Fibroblast of the aortic adventitia (primary cell): ENCODE results near the gene MRFAP1L1. TPM values are rescaled to one million over a fixed set of nuclear protein-coding genes. Genes with fewer than 3 reads are reported as not detected.

ENCODE experiments used
- DNase-seq: peaks from one replicate; pipeline ENCODE4 v3.0.0-alpha.2; 2010; ENCODE audit warnings: low read depth
- H3K4me3 ChIP-seq: 2 replicates; pipeline ENCODE4 v1.5.1; 2011; ENCODE audit warnings: low read depth, mild to moderate bottlenecking, control low read depth, low read length, moderate library complexity
- CTCF ChIP-seq: IDR thresholded peaks from 2 replicates; pipeline ENCODE4 v1.5.1; 2011; ENCODE audit warnings: mild to moderate bottlenecking, low read length, control low read depth, inconsistent platforms; ENCODE audit not compliant: insufficient read depth
- total RNA-seq: library from RNA; depleted of rRNA; stranded (reverse); fragments of >200 nt; gene quantifications from 2 replicates; pipeline ENCODE4 v1.2.3, GENCODE V29; 2012; ENCODE audit warnings: low replicate concordance

The MRFAP1L1 gene
- total RNA-seq, 1 donor, result 48.8 TPM

DNA sequence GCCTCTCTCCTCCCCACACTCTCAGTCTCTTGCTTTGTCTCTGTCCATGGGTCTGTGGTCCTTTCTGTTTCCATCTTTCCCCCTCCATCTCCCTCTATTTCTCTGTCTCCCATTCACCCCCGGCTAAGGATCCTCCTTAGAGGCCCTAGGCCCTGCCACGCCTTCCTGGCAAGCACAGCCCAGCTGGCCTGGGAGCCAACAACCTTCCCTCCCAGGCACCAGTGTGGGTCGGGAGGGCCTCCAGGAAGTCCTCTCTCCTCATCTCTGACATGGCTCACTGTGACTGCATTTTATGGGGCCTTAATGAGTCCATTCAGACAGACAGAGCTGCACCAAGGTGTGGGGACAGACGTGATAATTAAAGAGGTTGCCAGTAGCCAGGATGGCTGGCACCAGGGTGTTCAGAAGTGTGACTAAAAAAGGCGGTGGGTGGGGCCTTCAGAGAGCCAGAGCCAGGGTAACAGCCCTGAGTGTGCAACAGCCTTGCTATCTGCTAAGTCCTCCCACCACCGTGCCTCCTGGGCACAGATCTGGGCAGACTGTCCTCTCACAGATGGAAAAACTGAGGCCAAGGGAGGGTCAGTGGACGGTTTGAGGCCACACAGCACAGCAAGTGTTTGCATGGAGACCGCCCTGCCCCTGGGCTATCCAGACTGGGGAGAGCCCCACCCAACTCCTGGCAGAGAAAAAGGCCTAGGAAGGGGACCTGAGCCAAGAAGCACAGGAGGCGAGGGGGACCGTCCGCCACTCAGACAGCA, 37.8 kb upstream of the MRFAP1L1 start:
- no peak overlapping the region for H3K4me3 ChIP-seq
- TF ChIP-seq CTCF, result no peak
- peak; percentile 42 for DNase-seq

GRCh38 chr4:6746721-6747293, 37.1 kb upstream of the MRFAP1L1 start:
- H3K4me3 ChIP-seq, result no peak overlapping the region
- peak; percentile 8 for DNase-seq
- TF ChIP-seq CTCF, result no peak

GRCh38 chr4:6742989-6743388, 33.3 kb upstream of the MRFAP1L1 start:
- TF ChIP-seq CTCF, result no peak
- H3K4me3 ChIP-seq, result no peak overlapping the region
- DNase-seq, result no peak

- TF ChIP-seq CTCF, result no peak
- no peak overlapping the region for H3K4me3 ChIP-seq
- no peak for DNase-seq
These were observed 32.8 kb upstream of the MRFAP1L1 start for GRCh38 chr4:6742507-6742906.

GRCh38 chr4:6740347-6740746, 30.7 kb upstream of the MRFAP1L1 start:
- no peak for DNase-seq
- no peak overlapping the region for H3K4me3 ChIP-seq
- no peak for TF ChIP-seq CTCF

DNA sequence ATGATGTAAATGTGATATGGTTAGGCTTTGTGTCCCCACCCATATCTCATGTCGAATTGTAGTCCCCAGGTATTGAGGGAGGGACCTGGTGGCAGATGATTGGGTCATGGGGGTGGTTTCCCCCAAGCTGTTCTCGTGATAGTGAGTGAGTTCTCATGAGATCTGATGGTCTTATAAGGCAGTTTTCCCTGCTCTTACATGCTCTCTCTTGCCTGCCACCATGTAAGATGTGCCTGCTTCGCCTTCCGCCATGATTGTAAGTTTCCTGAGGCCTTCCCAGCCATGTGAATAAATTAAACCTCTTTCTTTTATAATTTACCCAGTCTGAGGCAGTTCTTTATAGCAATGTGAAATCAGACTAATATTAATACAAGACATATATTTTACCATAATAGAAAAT, 30.3 kb upstream of the MRFAP1L1 start:
- H3K4me3 ChIP-seq, result no peak overlapping the region
- TF ChIP-seq CTCF, result no peak
- no peak for DNase-seq
